ENCODE data around the gene ECSCR.

ECSCR gene

GRCh38 chr5:139460455-139460854 lies 2.1 kb downstream of the ECSCR start:
- H3K36me3 ChIP-seq (ENCODE audit: low read depth) = no peaks in the 10 kb centered on the region
- H3K9me3 ChIP-seq (ENCODE audit: severe bottlenecking) = no peaks in the 10 kb centered on the region
- ATAC-seq (ENCODE audit: low read depth) = no peak
- no peak for DNase-seq (ENCODE audit: low spot score)
- H3K4me3 ChIP-seq (ENCODE audit: severe bottlenecking) = no peak overlapping the region
- TF ChIP-seq CTCF (IDR thresholded peaks at IDR 0.05; ENCODE audit: poor library complexity, severe bottlenecking) = no peak
- no peak overlapping the region for H3K27ac ChIP-seq (ENCODE audit: poor library complexity, severe bottlenecking)
- peaks cover 3% of the 10 kb centered on the region for H3K4me1 ChIP-seq (ENCODE audit: insufficient read depth, poor library complexity, severe bottlenecking)
- no peaks in the 10 kb centered on the region for H3K27me3 ChIP-seq (ENCODE audit: insufficient read depth, poor library complexity, severe bottlenecking)

- no peaks in the 10 kb centered on the region for H3K27me3 ChIP-seq (ENCODE audit: insufficient read depth, poor library complexity, severe bottlenecking)
- H3K36me3 ChIP-seq (ENCODE audit: low read depth) = no peaks in the 10 kb centered on the region
- H3K4me3 ChIP-seq (ENCODE audit: severe bottlenecking) = no peak overlapping the region
- no peaks in the 10 kb centered on the region for H3K9me3 ChIP-seq (ENCODE audit: severe bottlenecking)
- no peak overlapping the region for H3K27ac ChIP-seq (ENCODE audit: poor library complexity, severe bottlenecking)
- ATAC-seq (ENCODE audit: low read depth) = no peak
- H3K4me1 ChIP-seq (ENCODE audit: insufficient read depth, poor library complexity, severe bottlenecking) = peaks cover 3% of the 10 kb centered on the region
- DNase-seq (ENCODE audit: low spot score) = no peak
- no peak for TF ChIP-seq CTCF (IDR thresholded peaks at IDR 0.05; ENCODE audit: poor library complexity, severe bottlenecking)
These were observed 3.0 kb downstream of the ECSCR start for GRCh38 chr5:139459451-139459934.

GRCh38 chr5:139458580-139459407 lies 3.7 kb downstream of the ECSCR start:
- H3K27me3 ChIP-seq (ENCODE audit: insufficient read depth, poor library complexity, severe bottlenecking) = no peaks in the 10 kb centered on the region
- H3K27ac ChIP-seq (ENCODE audit: poor library complexity, severe bottlenecking) = no peak overlapping the region
- DNase-seq (ENCODE audit: low spot score) (no peak), ATAC-seq (ENCODE audit: low read depth) (peak; percentile 72)
- no peak for TF ChIP-seq CTCF (IDR thresholded peaks at IDR 0.05; ENCODE audit: poor library complexity, severe bottlenecking)
- H3K4me1 ChIP-seq (ENCODE audit: insufficient read depth, poor library complexity, severe bottlenecking) = peaks cover 3% of the 10 kb centered on the region
- no peak overlapping the region for H3K4me3 ChIP-seq (ENCODE audit: severe bottlenecking)
- no peaks in the 10 kb centered on the region for H3K36me3 ChIP-seq (ENCODE audit: low read depth)
- H3K9me3 ChIP-seq (ENCODE audit: severe bottlenecking) = no peaks in the 10 kb centered on the region

- H3K36me3 ChIP-seq (ENCODE audit: low read depth) = no peaks in the 10 kb centered on the region
- ATAC-seq (ENCODE audit: low read depth) (no peak), DNase-seq (ENCODE audit: low spot score) (no peak)
- H3K9me3 ChIP-seq (ENCODE audit: severe bottlenecking) = no peaks in the 10 kb centered on the region
- no peak overlapping the region for H3K27ac ChIP-seq (ENCODE audit: poor library complexity, severe bottlenecking)
- H3K27me3 ChIP-seq (ENCODE audit: insufficient read depth, poor library complexity, severe bottlenecking) = no peaks in the 10 kb centered on the region
- H3K4me1 ChIP-seq (ENCODE audit: insufficient read depth, poor library complexity, severe bottlenecking) = peaks cover 3% of the 10 kb centered on the region
- no peak overlapping the region for H3K4me3 ChIP-seq (ENCODE audit: severe bottlenecking)
- no peak for TF ChIP-seq CTCF (IDR thresholded peaks at IDR 0.05; ENCODE audit: poor library complexity, severe bottlenecking)
These were observed 4.8 kb downstream of the ECSCR start for GRCh38 chr5:139457653-139458306.
